Measurements from ENCODE around the gene CHRNA10.

CHRNA10 gene

GRCh38 chr11:3627291-3627690 is 43.9 kb downstream of the CHRNA10 start:
- DNase-seq: no peak

- no peak for DNase-seq
Measured at GRCh38 chr11:3626250-3626960, 44.8 kb downstream of the CHRNA10 start.

- DNase-seq: no peak
Measured at GRCh38 chr11:3623767-3624458, 47.3 kb downstream of the CHRNA10 start.

- no peak for DNase-seq
Measured at GRCh38 chr11:3623121-3623520, 48.1 kb downstream of the CHRNA10 start.

GRCh38 chr11:3622521-3622920 is 48.7 kb downstream of the CHRNA10 start:
- no peak for DNase-seq

GRCh38 chr11:3617990-3618389 is 53.2 kb downstream of the CHRNA10 start:
- DNase-seq: no peak

GRCh38 chr11:3616721-3617460 is 54.3 kb downstream of the CHRNA10 start:
- no peak for DNase-seq

- DNase-seq: no peak
Measured at GRCh38 chr11:3615998-3616397, 55.2 kb downstream of the CHRNA10 start.
